Naive thymus-derived CD4-positive, alpha-beta T cell (primary cell): Measurements from ENCODE around the gene ZIC2. TPM values are rescaled to one million over a fixed set of nuclear protein-coding genes. Genes with fewer than 3 reads are reported as not detected.
"Not testable (repeated sequence)": the region's sequence is repeated elsewhere in the genome, so short reads cannot be mapped to it uniquely, and the experiment has no call there.

Experiments
- ATAC-seq: fragments of 150-1000 bp; cut with Tn5 transposase; 2 replicates; pipeline ENCODE4 v1.10.0; 2021; ENCODE audit warnings: mild to moderate bottlenecking, moderate library complexity
- CTCF ChIA-PET: fragments of 350-600 bp; sonication (Branson Sonifier 250); formaldehyde crosslinking; loops from one replicate; lab custom pipeline; 2021; ENCODE audit warnings: antibody characterized with exemption; lab: Charles Lee
- POLR2A ChIA-PET: fragments of 350-600 bp; sonication (Branson Sonifier 250); formaldehyde crosslinking; loops from one replicate; lab custom pipeline; 2021; ENCODE audit warnings: antibody characterized with exemption, inconsistent platforms; lab: Charles Lee
- DNase-seq, 9 donors: peaks; one replicate each; pipeline versions ENCODE4 v3.0.0 to v3.0.0-alpha.2; 2020 to 2022; ENCODE audit warnings: mixed read lengths in 1 of 9
- H3K27ac ChIP-seq: one replicate; pipeline ENCODE4 v1.7.0; 2013; ENCODE audit warnings: mild to moderate bottlenecking, low read depth, low read length, moderate library complexity
- H3K27me3 ChIP-seq, 2 donors: one replicate each; pipeline ENCODE4 v1.7.0; 2013; ENCODE audit warnings: low read length in 2 of 2, mild to moderate bottlenecking in 2 of 2, moderate library complexity in 2 of 2; ENCODE audit not compliant: control insufficient read depth in 2 of 2, insufficient read depth in 2 of 2
- H3K36me3 ChIP-seq, 3 experiments: 1 replicate in 2 of 3; 2 replicates in 1 of 3; pipeline ENCODE4 v1.7.0; 2013; ENCODE audit warnings: low read length in 3 of 3, mild to moderate bottlenecking in 3 of 3, moderate library complexity in 1 of 3; ENCODE audit not compliant: insufficient read depth in 3 of 3, control insufficient read depth in 2 of 3
- H3K4me1 ChIP-seq, 2 donors: one replicate each; pipeline ENCODE4 v1.7.0; 2013; ENCODE audit warnings: low read length in 2 of 2, mild to moderate bottlenecking in 2 of 2, moderate library complexity in 1 of 2; ENCODE audit not compliant: control insufficient read depth in 2 of 2, insufficient read depth in 2 of 2
- H3K4me3 ChIP-seq: 2 replicates; pipeline ENCODE4 v1.7.0; 2013; ENCODE audit warnings: mild to moderate bottlenecking, low read length
- H3K9me3 ChIP-seq, 3 experiments: 1 replicate in 2 of 3; 2 replicates in 1 of 3; pipeline ENCODE4 v1.7.0; 2013; ENCODE audit warnings: low read length in 3 of 3; ENCODE audit not compliant: control insufficient read depth in 2 of 3
- H3K27ac Mint-ChIP-seq, 9 donors: one replicate each; pipeline ENCODE4 v1.8.0; 2020 to 2022; ENCODE audit warnings: mixed read lengths in 9 of 9, mild to moderate bottlenecking in 8 of 9, moderate library complexity in 5 of 9, inconsistent platforms in 2 of 9
- H3K27me3 Mint-ChIP-seq, 5 donors: one replicate each; pipeline ENCODE4 v1.8.0; 2021 to 2022; ENCODE audit warnings: mixed read lengths in 5 of 5, mild to moderate bottlenecking in 1 of 5
- H3K36me3 Mint-ChIP-seq, 5 donors: one replicate each; pipeline ENCODE4 v1.8.0; 2020 to 2022; ENCODE audit warnings: mixed read lengths in 5 of 5, mild to moderate bottlenecking in 3 of 5, inconsistent platforms in 1 of 5
- H3K4me1 Mint-ChIP-seq, 7 donors: one replicate each; pipeline ENCODE4 v1.8.0; 2020 to 2022; ENCODE audit warnings: mixed read lengths in 7 of 7, mild to moderate bottlenecking in 3 of 7, inconsistent platforms in 1 of 7
- H3K4me3 Mint-ChIP-seq, 10 donors: one replicate each; pipeline ENCODE4 v1.8.0; 2020 to 2022; ENCODE audit warnings: mild to moderate bottlenecking in 10 of 10, mixed read lengths in 10 of 10, moderate library complexity in 6 of 10, inconsistent platforms in 2 of 10
- H3K9me3 Mint-ChIP-seq, 11 donors: one replicate each; pipeline ENCODE4 v1.8.0; 2020 to 2022; ENCODE audit warnings: mixed read lengths in 11 of 11, mild to moderate bottlenecking in 4 of 11, inconsistent platforms in 1 of 11, moderate library complexity in 1 of 11
- intact Hi-C, 2 donors: fragments of 100-400 bp; cut with micrococcal nuclease; formaldehyde crosslinking; loops; one replicate each; pipeline ENCODE4 v1.15.1; 2023
- polyA plus RNA-seq, 2 donors: library from polyadenylated mRNA; unstranded; fragments of 300-500 nt; fragmentation: Illumina TruSeq; gene quantifications; one replicate each; pipeline ENCODE4 v1.2.3, GENCODE V29; 2021
- total RNA-seq, 6 experiments: library from RNA in 5 of 6; stranded (reverse) in 5 of 6; gene quantifications; 1 replicate in 5 of 6; 2 replicates in 1 of 6; pipeline ENCODE4 v1.2.3 and lab custom pipeline; 2021 to 2026

Gene ZIC2
- total and polyA plus RNA-seq, 7 experiments from 2014 or later, result 0.51 TPM; not detected in 6

DNA sequence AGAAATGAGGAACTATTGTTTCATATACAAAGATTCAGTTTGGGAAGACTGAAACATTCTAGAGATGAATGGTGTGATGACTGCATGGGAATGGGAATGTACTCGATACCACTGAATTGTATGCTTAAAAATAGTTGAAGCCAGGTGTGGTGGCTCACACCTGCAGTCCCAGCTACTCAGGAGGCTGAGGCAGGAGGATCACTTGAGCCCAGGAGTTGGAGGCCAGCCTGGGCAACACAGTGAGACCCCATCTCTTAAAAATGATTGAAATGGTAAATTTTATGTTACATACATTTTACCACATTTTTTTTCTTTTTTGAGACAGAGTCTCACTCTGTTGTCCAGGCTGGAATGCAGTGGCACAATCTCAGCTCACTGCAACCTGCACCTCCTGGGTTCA lies 29.9 kb upstream of the ZIC2 start:
- H3K27ac Mint-ChIP-seq, H3K4me3 Mint-ChIP-seq, H3K9me3 Mint-ChIP-seq, ATAC-seq, H3K27ac ChIP-seq, H3K36me3 Mint-ChIP-seq, intact Hi-C loops, POLR2A ChIA-PET, H3K9me3 ChIP-seq, DNase-seq, H3K36me3 ChIP-seq, CTCF ChIA-PET, H3K4me3 ChIP-seq: not testable (repeated sequence)
- H3K27me3 Mint-ChIP-seq, result peaks cover 63 to 82% (median 69%) of the 10 kb centered on the region in 5 donors
- H3K4me1 Mint-ChIP-seq, result peaks cover 0 to 10% (median 8%) of the 10 kb centered on the region in 7 donors
- Histone ChIP-seq H3K27me3 (peaks cover 0 to 13% of the 10 kb centered on the region in 2 donors), H3K4me1 (peaks cover 0 to 10% of the 10 kb centered on the region in 2 donors)

GRCh38 chr13:99953138-99953755 lies 28.3 kb upstream of the ZIC2 start:
- no peaks in the 10 kb centered on the region for H3K36me3 Mint-ChIP-seq
- H3K9me3 ChIP-seq, result no peaks in the 10 kb centered on the region
- peaks cover 9 to 20% of the 10 kb centered on the region in 2 donors for H3K4me1 ChIP-seq
- POLR2A ChIA-PET, result no interaction called here
- no peaks in the 10 kb centered on the region for H3K36me3 ChIP-seq
- CTCF ChIA-PET, result no interaction called here
- H3K27me3 Mint-ChIP-seq, result peaks cover 50 to 87% (median 74%) of the 10 kb centered on the region in 5 donors
- no peak overlapping the region for H3K4me3 ChIP-seq
- H3K27ac Mint-ChIP-seq, result peak overlapping the region in 1 of 9 donors; percentile 53
- DNase-seq (no peak), ATAC-seq (no peak)
- peaks cover 4 to 26% of the 10 kb centered on the region in 2 donors for H3K27me3 ChIP-seq
- intact Hi-C loops, result no loop called here
- peaks cover 0 to 26% (median 19%) of the 10 kb centered on the region in 7 donors for H3K4me1 Mint-ChIP-seq
- peaks cover 0 to 3% (median under 1%) of the 10 kb centered on the region in 11 donors for H3K9me3 Mint-ChIP-seq
- H3K4me3 Mint-ChIP-seq, result no peak overlapping the region
- no peak overlapping the region for H3K27ac ChIP-seq

GRCh38 chr13:99955107-99955746 lies 26.4 kb upstream of the ZIC2 start:
- Mint-ChIP-seq H3K27ac (no peak overlapping the region), H3K4me1 (peaks cover 8 to 42% (median 33%) of the 10 kb centered on the region in 7 donors), H3K27me3 (peaks cover 63 to 89% (median 77%) of the 10 kb centered on the region in 5 donors), H3K36me3 (peaks cover 0 to 4% (median 0%) of the 10 kb centered on the region in 5 donors), H3K4me3 (peak overlapping the region in 5 of 10 donors; percentile 27 to 79 (median 73)), H3K9me3 (peaks cover 0 to 11% (median 4%) of the 10 kb centered on the region in 11 donors)
- ChIA-PET CTCF (no interaction called here), POLR2A (interaction anchor here (0.7 kb wide), 2 partner anchors 8 to 982 kb away, joined by 3 read pairs; no protein-coding TSS in a partner anchor)
- no peak overlapping the region for H3K4me3 ChIP-seq
- H3K27me3 ChIP-seq, result peaks cover 20 to 46% of the 10 kb centered on the region in 2 donors
- peaks cover 17 to 31% of the 10 kb centered on the region in 2 donors for H3K4me1 ChIP-seq
- H3K27ac ChIP-seq, result no peak overlapping the region
- no peaks in the 10 kb centered on the region for H3K9me3 ChIP-seq
- no peaks in the 10 kb centered on the region for H3K36me3 ChIP-seq
- ATAC-seq, result no peak
- DNase-seq, result no peak
- intact Hi-C loops, result no loop called here

DNA sequence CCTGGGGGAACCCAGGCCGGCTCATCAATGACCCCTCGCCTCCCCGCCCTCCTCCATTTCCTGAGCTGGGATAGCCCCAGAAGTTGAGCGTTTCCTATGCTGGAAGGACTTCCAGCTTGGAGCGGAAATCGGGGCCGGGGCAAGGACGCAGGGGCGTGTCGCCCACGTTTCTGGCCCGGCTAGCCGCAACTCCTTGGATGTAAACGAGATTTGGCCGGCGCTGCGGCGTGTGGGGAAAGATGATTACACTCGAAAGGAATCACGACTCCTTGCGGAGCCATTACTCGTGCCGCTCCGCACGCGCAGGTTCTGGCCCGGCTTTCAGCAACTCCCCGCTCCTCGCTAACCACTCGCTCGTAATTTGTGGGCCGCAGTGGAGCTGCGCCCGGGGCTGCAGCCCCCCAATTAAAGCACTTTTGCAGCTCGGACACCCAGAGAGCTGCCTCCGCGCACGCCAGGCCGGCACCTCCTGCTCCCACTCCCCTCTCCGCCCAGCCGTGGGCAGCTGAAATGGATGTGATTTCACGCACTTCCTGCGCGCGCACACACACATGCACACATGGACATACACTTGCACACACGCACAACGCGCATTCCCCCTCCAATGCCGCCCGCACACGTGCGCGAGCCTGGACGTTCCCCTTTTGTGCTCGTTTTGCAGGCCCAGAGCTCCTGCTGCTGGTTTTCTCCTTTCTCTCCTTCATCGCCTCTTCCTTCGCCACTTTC lies 25.7 kb upstream of the ZIC2 start:
- H3K27ac Mint-ChIP-seq, result peak overlapping the region in 3 of 9 donors; percentile 25 to 41 (median 38)
- Histone ChIP-seq H3K4me1 (peaks cover 17 to 31% of the 10 kb centered on the region in 2 donors), H3K36me3 (no peaks in the 10 kb centered on the region), H3K9me3 (no peaks in the 10 kb centered on the region), H3K27ac (no peak overlapping the region), H3K27me3 (peaks cover 20 to 49% of the 10 kb centered on the region in 2 donors), H3K4me3 (peak overlapping the region; percentile 24)
- DNase-seq, result peak in 1 of 9 donors; percentile 14
- intact Hi-C loops, result no loop called here
- ChIA-PET CTCF (no interaction called here), POLR2A (interaction anchor here (0.7 kb wide), 1 partner anchor 9 kb away, joined by 3 read pairs; no protein-coding TSS in a partner anchor)
- no peak for ATAC-seq
- H3K36me3 Mint-ChIP-seq, result peaks cover 0 to 4% (median 0%) of the 10 kb centered on the region in 5 donors
- H3K4me1 Mint-ChIP-seq, result peaks cover 9 to 43% (median 34%) of the 10 kb centered on the region in 7 donors
- peaks cover 0 to 11% (median 4%) of the 10 kb centered on the region in 11 donors for H3K9me3 Mint-ChIP-seq
- peak overlapping the region; percentile 23 to 79 (median 66) for H3K4me3 Mint-ChIP-seq
- H3K27me3 Mint-ChIP-seq, result peaks cover 68 to 90% (median 82%) of the 10 kb centered on the region in 5 donors

DNA sequence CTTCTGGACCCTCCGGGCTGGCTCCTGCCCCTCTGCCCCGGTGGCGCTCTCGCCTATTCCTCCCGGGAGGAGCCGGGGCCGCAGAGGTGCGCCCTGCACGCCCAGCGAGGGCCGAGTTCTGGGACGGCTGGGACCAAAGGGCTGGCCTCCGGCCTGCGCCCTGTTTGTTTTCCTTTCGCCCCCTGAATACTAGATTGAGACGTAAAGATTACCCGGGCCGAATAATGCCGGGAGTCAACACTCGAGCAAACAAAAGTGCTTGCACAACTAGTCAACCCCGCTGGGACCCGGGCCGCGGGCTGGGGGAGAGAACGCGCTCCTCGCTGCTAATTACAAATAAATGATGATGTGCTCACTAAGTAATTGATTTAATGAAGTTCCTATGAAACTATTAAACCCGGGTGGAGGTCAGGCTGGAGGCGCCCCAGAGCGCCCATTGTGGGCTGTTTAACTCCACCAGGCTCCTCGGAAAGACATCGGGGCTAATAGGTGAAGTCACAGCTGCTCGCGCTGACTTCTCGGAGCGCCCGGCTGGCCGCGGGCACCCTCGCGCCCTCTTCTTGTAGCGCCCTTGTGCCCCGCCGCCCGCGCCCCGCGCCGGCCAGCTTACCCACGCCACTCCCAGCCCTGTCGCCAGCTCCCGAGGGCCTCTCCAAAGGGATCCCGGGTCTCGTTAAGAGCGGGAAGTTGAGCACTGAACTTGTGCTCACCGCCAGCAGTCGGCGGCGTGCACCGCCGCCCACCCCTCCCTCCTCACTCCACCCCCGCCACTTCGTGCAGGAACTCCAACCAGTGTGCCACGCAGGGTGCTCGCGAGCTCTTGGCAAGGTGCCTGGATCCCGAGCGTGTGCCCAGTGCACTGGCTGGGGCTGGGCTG lies 24.9 kb upstream of the ZIC2 start:
- Mint-ChIP-seq H3K4me3 (peak overlapping the region in 9 of 10 donors; percentile 55 to 79 (median 73)), H3K9me3 (peaks cover 0 to 11% (median 4%) of the 10 kb centered on the region in 11 donors), H3K4me1 (peaks cover 9 to 43% (median 34%) of the 10 kb centered on the region in 7 donors), H3K27ac (peak overlapping the region in 3 of 9 donors; percentile 31 to 58 (median 41)), H3K36me3 (peaks cover 0 to 4% (median 0%) of the 10 kb centered on the region in 5 donors), H3K27me3 (peaks cover 70 to 93% (median 84%) of the 10 kb centered on the region in 5 donors)
- peak overlapping the region; percentile 24 for H3K4me3 ChIP-seq
- ATAC-seq (no peak), DNase-seq (peak in 2 of 9 donors; percentile 22 to 29)
- no peak overlapping the region for H3K27ac ChIP-seq
- peaks cover 17 to 31% of the 10 kb centered on the region in 2 donors for H3K4me1 ChIP-seq
- ChIA-PET CTCF (no interaction called here), POLR2A (interaction anchor here (0.7 to 1.1 kb wide), 2 partner anchors 17 to 299 kb away, joined by 3 to 4 read pairs; no protein-coding TSS in a partner anchor)
- no peaks in the 10 kb centered on the region for H3K9me3 ChIP-seq
- no peaks in the 10 kb centered on the region for H3K36me3 ChIP-seq
- intact Hi-C loops, result no loop called here
- H3K27me3 ChIP-seq, result peaks cover 23 to 57% of the 10 kb centered on the region in 2 donors
